Adipose tissue (tissue), 3 donors: ENCODE results near the gene KAT5. TPM values are rescaled to one million over a fixed set of nuclear protein-coding genes. Genes with fewer than 3 reads are reported as not detected.
"Not testable (repeated sequence)": the region's sequence is repeated elsewhere in the genome, so short reads cannot be mapped to it uniquely, and the experiment has no call there.

Experiments
- H3K27ac ChIP-seq: one replicate; pipeline ENCODE4 v1.5.1; 2013; ENCODE audit warnings: low read depth, low read length
- WGBS, 3 donors: extraction: QIAGEN DNeasy Blood & Tissue Kit; methylation state at CpG; one replicate each; pipeline ENCODE4 v1.1.7; 2013; 5-methylcytosine and 5-hydroxymethylcytosine counted together
- polyA plus RNA-seq, 3 donors: library from polyadenylated mRNA; stranded (reverse); fragments of 200-250 nt; gene quantifications; one replicate each; pipeline ENCODE4 v1.2.3, GENCODE V29; 2013
- donor health status: healthy with polysubstance abuse.
- donor health status: Bipolar disorder and iron deficiency.
- donor health status: healthy.

Gene KAT5
- polyA plus RNA-seq, 3 donors, result 41.6 to 55.1 (median 50.6) TPM

GRCh38 chr11:65735111-65735510 is 23.1 kb downstream of the KAT5 start:
- 71 to 77% (median 72%) methylated on average over 4 of the region's 4 CpGs for WGBS, 3 donors
- H3K27ac ChIP-seq, result not testable (repeated sequence)

GRCh38 chr11:65736810-65737209 is 24.8 kb downstream of the KAT5 start:
- H3K27ac ChIP-seq, result no peak overlapping the region

GRCh38 chr11:65739022-65739421 is 27.0 kb downstream of the KAT5 start:
- 84 to 93% (median 87%) methylated on average over 2 of the region's 2 CpGs for WGBS, 3 donors

GRCh38 chr11:65741185-65741584 is 29.1 kb downstream of the KAT5 start:
- WGBS, 3 donors, result 73 to 86% (median 84%) methylated on average over 8 of the region's 8 CpGs
- H3K27ac ChIP-seq, result no peak overlapping the region

More at GRCh38 chr11:65739022-65739421, 27.0 kb downstream of the KAT5 start:
- H3K27ac ChIP-seq, result no peak overlapping the region

GRCh38 chr11:65742353-65742752 is 30.3 kb downstream of the KAT5 start:
- WGBS, 3 donors, result 82 to 88% (median 85%) methylated on average over 1 of the region's 1 CpG
- H3K27ac ChIP-seq, result no peak overlapping the region

GRCh38 chr11:65743681-65744025 is 31.6 kb downstream of the KAT5 start:
- WGBS, 3 donors, result 69 to 85% (median 71%) methylated on average over 10 of the region's 10 CpGs
- H3K27ac ChIP-seq, result no peak overlapping the region

GRCh38 chr11:65744026-65744698 is 32.1 kb downstream of the KAT5 start:
- 67 to 79% (median 77%) methylated on average over 18 of the region's 18 CpGs for WGBS, 3 donors
- H3K27ac ChIP-seq, result no peak overlapping the region

- H3K27ac ChIP-seq, result no peak overlapping the region
- 74 to 78% (median 76%) methylated on average over 8 of the region's 8 CpGs for WGBS, 3 donors
Observed at GRCh38 chr11:65744699-65745042, 32.6 kb downstream of the KAT5 start.

- H3K27ac ChIP-seq, result no peak overlapping the region
- 85 to 93% (median 91%) methylated on average over 17 of the region's 17 CpGs for WGBS, 3 donors
Observed at GRCh38 chr11:65745049-65745448, 33.0 kb downstream of the KAT5 start.

- not testable (repeated sequence) for H3K27ac ChIP-seq
- 70 to 74% (median 71%) methylated on average over 4 to 5 of the region's 5 CpGs for WGBS, 3 donors
Observed at GRCh38 chr11:65762169-65762568, 50.1 kb downstream of the KAT5 start.

- 86 to 94% (median 91%) methylated on average over 9 to 29 of the region's 29 CpGs for WGBS, 3 donors
- not testable (repeated sequence) for H3K27ac ChIP-seq
Observed at GRCh38 chr11:65762816-65763215, 50.8 kb downstream of the KAT5 start.

- no peak overlapping the region for H3K27ac ChIP-seq
- 53 to 87% (median 81%) methylated on average over 5 of the region's 5 CpGs for WGBS, 3 donors
Observed at GRCh38 chr11:65764434-65764833, 52.4 kb downstream of the KAT5 start.

- WGBS, 3 donors, result 37 to 70% (median 44%) methylated on average over 7 of the region's 7 CpGs
Observed at GRCh38 chr11:65766535-65766934, 54.5 kb downstream of the KAT5 start.

GRCh38 chr11:65767406-65767805 is 55.4 kb downstream of the KAT5 start:
- 65 to 79% (median 69%) methylated on average over 10 of the region's 10 CpGs for WGBS, 3 donors
- H3K27ac ChIP-seq, result no peak overlapping the region

More at GRCh38 chr11:65766535-65766934, 54.5 kb downstream of the KAT5 start:
- no peak overlapping the region for H3K27ac ChIP-seq

- WGBS, 3 donors, result 67 to 89% (median 75%) methylated on average over 5 of the region's 5 CpGs
- H3K27ac ChIP-seq, result not testable (repeated sequence)
Observed at GRCh38 chr11:65767806-65768205, 55.8 kb downstream of the KAT5 start.

Other genes starting within 250 kb of the KAT5 start
- 1,000 to 10,000 TPM in 1 of 3 donors, 100 to 1,000 TPM in 1, 10 to 100 TPM in 1; 88.8 to 1,293 (median 187) TPM for gene MALAT1, start 213.2 kb upstream of the KAT5 start, polyA plus RNA-seq
- 10 to 100 TPM; 55.1 to 77.2 (median 63.0) TPM for gene SCYL1, start 187.2 kb upstream of the KAT5 start, polyA plus RNA-seq
- 10 to 100 TPM; 44.3 to 69.5 (median 55.4) TPM for gene LTBP3, start 153.9 kb upstream of the KAT5 start, polyA plus RNA-seq
- gene ZNRD2, start 141.8 kb upstream of the KAT5 start, polyA plus RNA-seq, result 10 to 100 TPM; 50.0 to 72.9 (median 58.8) TPM
- 10 to 100 TPM; 52.2 to 74.9 (median 66.3) TPM for gene FAM89B, start 139.7 kb upstream of the KAT5 start, polyA plus RNA-seq
- 10 to 100 TPM in 2 of 3 donors, 1 to 10 TPM in 1; 9.7 to 70.4 (median 48.5) TPM for gene EHBP1L1, start 136.2 kb upstream of the KAT5 start, polyA plus RNA-seq
- 1 to 10 TPM in 2 of 3 donors, under 1 TPM in 1; 0.20 to 4.4 (median 3.2) TPM for gene KCNK7, start 116.5 kb upstream of the KAT5 start, polyA plus RNA-seq
- 10 to 100 TPM; 21.4 to 85.5 (median 66.0) TPM for gene MAP3K11, start 98.0 kb upstream of the KAT5 start, polyA plus RNA-seq
- 10 to 100 TPM; 11.1 to 16.8 (median 13.3) TPM for gene PCNX3, start 96.5 kb upstream of the KAT5 start, polyA plus RNA-seq
- 100 to 1,000 TPM in 1 of 3 donors, 10 to 100 TPM in 2; 23.7 to 105 (median 36.3) TPM for gene SIPA1, start 74.2 kb upstream of the KAT5 start, polyA plus RNA-seq
- 10 to 100 TPM; 30.8 to 61.2 (median 50.4) TPM for gene RELA, start 49.3 kb upstream of the KAT5 start, polyA plus RNA-seq
- gene RNASEH2C, start 8.5 kb downstream of the KAT5 start, polyA plus RNA-seq, result 100 to 1,000 TPM in 1 of 3 donors, 10 to 100 TPM in 2; 41.9 to 103 (median 88.3) TPM
- gene AP5B1, start 68.7 kb downstream of the KAT5 start, polyA plus RNA-seq, result 10 to 100 TPM in 2 of 3 donors, 1 to 10 TPM in 1; 7.4 to 22.6 (median 10.0) TPM
- gene OVOL1, start 74.8 kb downstream of the KAT5 start, polyA plus RNA-seq, result under 1 TPM in 2 of 3 donors, not detected in 1; 0.21 to 0.68 TPM
- gene SNX32, start 121.7 kb downstream of the KAT5 start, polyA plus RNA-seq, result under 1 TPM in 2 of 3 donors, not detected in 1; 0.34 to 0.41 TPM
- 100 to 1,000 TPM; 206 to 826 (median 597) TPM for gene CFL1, start 145.9 kb downstream of the KAT5 start, polyA plus RNA-seq
- gene MUS81, start 148.2 kb downstream of the KAT5 start, polyA plus RNA-seq, result 10 to 100 TPM; 29.7 to 60.6 (median 40.3) TPM
- gene EFEMP2, start 160.5 kb downstream of the KAT5 start, polyA plus RNA-seq, result 100 to 1,000 TPM in 1 of 3 donors, 10 to 100 TPM in 2; 16.6 to 103 (median 62.4) TPM
- 1 to 10 TPM in 2 of 3 donors, under 1 TPM in 1; 0.26 to 2.7 (median 2.6) TPM for gene CTSW, start 167.6 kb downstream of the KAT5 start, polyA plus RNA-seq
- gene FIBP, start 176.2 kb downstream of the KAT5 start, polyA plus RNA-seq, result 10 to 100 TPM; 31.2 to 68.7 (median 56.9) TPM
- 10 to 100 TPM; 18.1 to 75.3 (median 28.1) TPM for gene CCDC85B, start 178.4 kb downstream of the KAT5 start, polyA plus RNA-seq
- 100 to 1,000 TPM in 1 of 3 donors, 10 to 100 TPM in 1, 1 to 10 TPM in 1; 1.5 to 100 (median 28.1) TPM for gene FOSL1, start 188.1 kb downstream of the KAT5 start, polyA plus RNA-seq
- gene C11orf68, start 206.8 kb downstream of the KAT5 start, polyA plus RNA-seq, result 10 to 100 TPM; 20.5 to 35.3 (median 29.1) TPM
- gene DRAP1, start 207.2 kb downstream of the KAT5 start, polyA plus RNA-seq, result 100 to 1,000 TPM in 2 of 3 donors, 10 to 100 TPM in 1; 46.7 to 142 (median 107) TPM
- not detected for gene TSGA10IP, start 233.2 kb downstream of the KAT5 start, polyA plus RNA-seq
- gene SART1, start 249.5 kb downstream of the KAT5 start, polyA plus RNA-seq, result 10 to 100 TPM; 26.9 to 51.8 (median 36.5) TPM